WTC11 (cell line): ENCODE results near the gene FAM89B. TPM values are rescaled to one million over a fixed set of nuclear protein-coding genes. Genes with fewer than 3 reads are reported as not detected.
A peak's percentile ranks its signal among the peaks of the same experiment; 100 is the strongest.

Source experiments
- ATAC-seq: fragments of 200-7000 bp; cut with Tn5 transposase; 2 replicates; pipeline ENCODE4 v1.10.0; 2021; ENCODE audit warnings: mild to moderate bottlenecking, moderate library complexity
- CTCF ChIA-PET: fragments of 300-600 bp; sonication (Branson Sonifier 250); formaldehyde crosslinking; loops from one replicate; lab custom pipeline; 2021; ENCODE audit warnings: antibody characterized with exemption; lab: Charles Lee
- POLR2A ChIA-PET: fragments of 350-600 bp; sonication (Branson Sonifier 250); formaldehyde crosslinking; loops from one replicate; lab custom pipeline; 2021; ENCODE audit warnings: antibody characterized with exemption; lab: Charles Lee
- DNase-seq: peaks from one replicate; pipeline ENCODE4 v3.0.0; 2021; ENCODE audit warnings: low spot score
- H3K27ac Mint-ChIP-seq: 2 replicates; pipeline ENCODE4 v1.8.0; 2021; ENCODE audit warnings: mixed read lengths
- H3K27me3 Mint-ChIP-seq: 2 replicates; pipeline ENCODE4 v1.8.0; 2021; ENCODE audit warnings: low read depth, mild to moderate bottlenecking, moderate library complexity, mixed read lengths
- H3K36me3 Mint-ChIP-seq: 2 replicates; pipeline ENCODE4 v1.8.0; 2021; ENCODE audit warnings: mixed read lengths
- H3K4me1 Mint-ChIP-seq: 2 replicates; pipeline ENCODE4 v1.8.0; 2022; ENCODE audit warnings: mixed read lengths
- H3K4me3 Mint-ChIP-seq: 2 replicates; pipeline ENCODE4 v1.8.0; 2021; ENCODE audit warnings: mild to moderate bottlenecking, moderate library complexity, mixed read lengths
- H3K9me3 Mint-ChIP-seq: 2 replicates; pipeline ENCODE4 v1.8.0; 2021; ENCODE audit warnings: mixed read lengths
- CREB1 ChIP-seq: sonication (generic); formaldehyde crosslinking; IDR thresholded peaks from 2 replicates; pipeline ENCODE4 v1.8.0; 2023; ENCODE audit warnings: mild to moderate bottlenecking, missing genetic modification reagents
- IRF2 ChIP-seq: sonication (generic); formaldehyde crosslinking; IDR thresholded peaks from 2 replicates; pipeline ENCODE4 v1.8.0; 2022; ENCODE audit warnings: low read depth, missing genetic modification reagents, borderline replicate concordance
- MXD4 ChIP-seq: fragments of 250-450 bp; sonication (Bioruptor Pico); IDR thresholded peaks from 2 replicates; pipeline ENCODE4 v1.8.0; 2021; ENCODE audit warnings: mild to moderate bottlenecking, moderate library complexity, borderline replicate concordance
- RELA ChIP-seq: sonication (generic); formaldehyde crosslinking; IDR thresholded peaks from 2 replicates; pipeline ENCODE4 v1.8.1; 2022; ENCODE audit warnings: missing genetic modification reagents, mild to moderate bottlenecking, borderline replicate concordance
- SOX15 ChIP-seq: fragments of 250-450 bp; sonication (Bioruptor Pico); IDR thresholded peaks from 2 replicates; pipeline ENCODE4 v1.9.0; 2021; ENCODE audit warnings: mild to moderate bottlenecking
- TCF7 ChIP-seq: sonication (generic); formaldehyde crosslinking; IDR thresholded peaks from 2 replicates; pipeline ENCODE4 v1.8.0; 2022; ENCODE audit warnings: mild to moderate bottlenecking, low read depth, missing genetic modification reagents, moderate library complexity
- TEAD1 ChIP-seq: sonication (generic); formaldehyde crosslinking; IDR thresholded peaks from 2 replicates; pipeline ENCODE4 v1.8.0; 2022; ENCODE audit warnings: mild to moderate bottlenecking, missing genetic modification reagents
- ZNF219 ChIP-seq: sonication (generic); formaldehyde crosslinking; IDR thresholded peaks from 2 replicates; pipeline ENCODE4 v1.8.0; 2023; ENCODE audit warnings: missing genetic modification reagents, mild to moderate bottlenecking, borderline replicate concordance
- total RNA-seq: library from RNA; stranded (reverse); gene quantifications from 3 replicates; pipeline ENCODE4 v1.2.3, GENCODE V29; 2021
- TF ChIP-seq, protein P1 (sequence below): sonication (generic); formaldehyde crosslinking; IDR thresholded peaks from 2 replicates; pipeline ENCODE4 v1.8.0; 2022; ENCODE audit warnings: mild to moderate bottlenecking, missing genetic modification reagents
- TF ChIP-seq, protein P2 (sequence below): sonication (generic); formaldehyde crosslinking; IDR thresholded peaks from 2 replicates; pipeline ENCODE4 v1.8.1; 2022; ENCODE audit warnings: low read depth, missing genetic modification reagents, borderline replicate concordance
- TF ChIP-seq, protein P3 (sequence below): fragments of 250-450 bp; sonication (Bioruptor Pico); IDR thresholded peaks from 2 replicates; pipeline ENCODE4 v1.9.0; 2021; ENCODE audit warnings: mild to moderate bottlenecking
- TF ChIP-seq, protein P4 (sequence below): sonication (generic); formaldehyde crosslinking; conservative IDR thresholded peaks from 2 replicates; pipeline ENCODE4 v1.8.1; 2023; ENCODE audit warnings: mild to moderate bottlenecking, low read depth, missing genetic modification reagents, moderate library complexity
- TF ChIP-seq, protein P5 (sequence below): fragments of 250-450 bp; sonication (Bioruptor Pico); IDR thresholded peaks from 2 replicates; pipeline ENCODE4 v1.9.0; 2021; ENCODE audit warnings: mild to moderate bottlenecking
- TF ChIP-seq, protein P6 (sequence below): fragments of 250-450 bp; sonication (Bioruptor Pico); IDR thresholded peaks from 2 replicates; pipeline ENCODE4 v1.8.0; 2021; ENCODE audit warnings: mild to moderate bottlenecking

Gene FAM89B
- total RNA-seq, 1 experiment from 2014 or later, result 13.3 TPM

DNA sequence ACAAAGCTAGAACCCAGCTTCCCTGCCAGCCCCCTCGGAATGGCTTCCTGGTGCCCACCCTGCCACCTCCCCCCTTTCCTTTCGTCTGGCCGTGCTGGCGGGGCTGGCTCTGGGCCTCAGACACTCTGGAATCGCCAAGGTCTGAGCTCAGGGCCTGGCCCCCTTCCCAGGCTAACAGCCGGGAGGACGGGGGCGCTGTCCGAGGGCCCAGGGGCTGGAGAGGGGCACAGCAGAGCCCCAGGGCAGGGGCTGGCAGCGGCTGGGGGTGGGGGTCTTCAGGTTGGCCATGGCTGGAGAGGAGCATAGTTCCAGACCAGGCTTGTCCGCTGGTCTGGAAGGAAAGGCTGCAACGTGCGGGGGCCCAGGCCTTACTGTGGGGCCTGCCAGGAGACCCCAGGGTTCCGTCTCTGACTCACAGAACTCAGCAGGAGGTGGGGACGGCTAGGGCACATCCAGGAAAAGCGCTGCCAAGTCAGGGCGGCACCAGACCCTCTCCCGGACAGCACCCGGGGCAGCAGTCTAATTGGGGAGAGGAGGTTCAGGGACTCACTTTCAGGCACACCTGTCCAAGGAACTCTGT is 13.3 kb upstream of the FAM89B start (continued):
- TF ChIP-seq, protein P1, sequence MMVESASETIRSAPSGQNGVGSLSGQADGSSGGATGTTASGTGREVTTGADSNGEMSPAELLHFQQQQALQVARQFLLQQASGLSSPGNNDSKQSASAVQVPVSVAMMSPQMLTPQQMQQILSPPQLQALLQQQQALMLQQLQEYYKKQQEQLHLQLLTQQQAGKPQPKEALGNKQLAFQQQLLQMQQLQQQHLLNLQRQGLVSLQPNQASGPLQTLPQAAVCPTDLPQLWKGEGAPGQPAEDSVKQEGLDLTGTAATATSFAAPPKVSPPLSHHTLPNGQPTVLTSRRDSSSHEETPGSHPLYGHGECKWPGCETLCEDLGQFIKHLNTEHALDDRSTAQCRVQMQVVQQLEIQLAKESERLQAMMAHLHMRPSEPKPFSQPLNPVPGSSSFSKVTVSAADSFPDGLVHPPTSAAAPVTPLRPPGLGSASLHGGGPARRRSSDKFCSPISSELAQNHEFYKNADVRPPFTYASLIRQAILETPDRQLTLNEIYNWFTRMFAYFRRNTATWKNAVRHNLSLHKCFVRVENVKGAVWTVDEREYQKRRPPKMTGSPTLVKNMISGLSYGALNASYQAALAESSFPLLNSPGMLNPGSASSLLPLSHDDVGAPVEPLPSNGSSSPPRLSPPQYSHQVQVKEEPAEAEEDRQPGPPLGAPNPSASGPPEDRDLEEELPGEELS (CRISPR knock-in tag), result no peak
- TF ChIP-seq ZNF219 (no peak), CREB1 (CRISPR knock-in tag) (no peak), TCF7 (no peak), SOX15 (CRISPR knock-in tag) (no peak), IRF2 (CRISPR knock-in tag) (no peak), TEAD1 (no peak), MXD4 (CRISPR knock-in tag) (no peak)
- TF ChIP-seq, protein P2, sequence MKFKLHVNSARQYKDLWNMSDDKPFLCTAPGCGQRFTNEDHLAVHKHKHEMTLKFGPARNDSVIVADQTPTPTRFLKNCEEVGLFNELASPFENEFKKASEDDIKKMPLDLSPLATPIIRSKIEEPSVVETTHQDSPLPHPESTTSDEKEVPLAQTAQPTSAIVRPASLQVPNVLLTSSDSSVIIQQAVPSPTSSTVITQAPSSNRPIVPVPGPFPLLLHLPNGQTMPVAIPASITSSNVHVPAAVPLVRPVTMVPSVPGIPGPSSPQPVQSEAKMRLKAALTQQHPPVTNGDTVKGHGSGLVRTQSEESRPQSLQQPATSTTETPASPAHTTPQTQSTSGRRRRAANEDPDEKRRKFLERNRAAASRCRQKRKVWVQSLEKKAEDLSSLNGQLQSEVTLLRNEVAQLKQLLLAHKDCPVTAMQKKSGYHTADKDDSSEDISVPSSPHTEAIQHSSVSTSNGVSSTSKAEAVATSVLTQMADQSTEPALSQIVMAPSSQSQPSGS (CRISPR knock-in tag), result no peak
- TF ChIP-seq, protein P3, sequence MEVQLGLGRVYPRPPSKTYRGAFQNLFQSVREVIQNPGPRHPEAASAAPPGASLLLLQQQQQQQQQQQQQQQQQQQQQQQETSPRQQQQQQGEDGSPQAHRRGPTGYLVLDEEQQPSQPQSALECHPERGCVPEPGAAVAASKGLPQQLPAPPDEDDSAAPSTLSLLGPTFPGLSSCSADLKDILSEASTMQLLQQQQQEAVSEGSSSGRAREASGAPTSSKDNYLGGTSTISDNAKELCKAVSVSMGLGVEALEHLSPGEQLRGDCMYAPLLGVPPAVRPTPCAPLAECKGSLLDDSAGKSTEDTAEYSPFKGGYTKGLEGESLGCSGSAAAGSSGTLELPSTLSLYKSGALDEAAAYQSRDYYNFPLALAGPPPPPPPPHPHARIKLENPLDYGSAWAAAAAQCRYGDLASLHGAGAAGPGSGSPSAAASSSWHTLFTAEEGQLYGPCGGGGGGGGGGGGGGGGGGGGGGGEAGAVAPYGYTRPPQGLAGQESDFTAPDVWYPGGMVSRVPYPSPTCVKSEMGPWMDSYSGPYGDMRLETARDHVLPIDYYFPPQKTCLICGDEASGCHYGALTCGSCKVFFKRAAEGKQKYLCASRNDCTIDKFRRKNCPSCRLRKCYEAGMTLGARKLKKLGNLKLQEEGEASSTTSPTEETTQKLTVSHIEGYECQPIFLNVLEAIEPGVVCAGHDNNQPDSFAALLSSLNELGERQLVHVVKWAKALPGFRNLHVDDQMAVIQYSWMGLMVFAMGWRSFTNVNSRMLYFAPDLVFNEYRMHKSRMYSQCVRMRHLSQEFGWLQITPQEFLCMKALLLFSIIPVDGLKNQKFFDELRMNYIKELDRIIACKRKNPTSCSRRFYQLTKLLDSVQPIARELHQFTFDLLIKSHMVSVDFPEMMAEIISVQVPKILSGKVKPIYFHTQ (CRISPR knock-in tag), result no peak
- TF ChIP-seq, protein P4, sequence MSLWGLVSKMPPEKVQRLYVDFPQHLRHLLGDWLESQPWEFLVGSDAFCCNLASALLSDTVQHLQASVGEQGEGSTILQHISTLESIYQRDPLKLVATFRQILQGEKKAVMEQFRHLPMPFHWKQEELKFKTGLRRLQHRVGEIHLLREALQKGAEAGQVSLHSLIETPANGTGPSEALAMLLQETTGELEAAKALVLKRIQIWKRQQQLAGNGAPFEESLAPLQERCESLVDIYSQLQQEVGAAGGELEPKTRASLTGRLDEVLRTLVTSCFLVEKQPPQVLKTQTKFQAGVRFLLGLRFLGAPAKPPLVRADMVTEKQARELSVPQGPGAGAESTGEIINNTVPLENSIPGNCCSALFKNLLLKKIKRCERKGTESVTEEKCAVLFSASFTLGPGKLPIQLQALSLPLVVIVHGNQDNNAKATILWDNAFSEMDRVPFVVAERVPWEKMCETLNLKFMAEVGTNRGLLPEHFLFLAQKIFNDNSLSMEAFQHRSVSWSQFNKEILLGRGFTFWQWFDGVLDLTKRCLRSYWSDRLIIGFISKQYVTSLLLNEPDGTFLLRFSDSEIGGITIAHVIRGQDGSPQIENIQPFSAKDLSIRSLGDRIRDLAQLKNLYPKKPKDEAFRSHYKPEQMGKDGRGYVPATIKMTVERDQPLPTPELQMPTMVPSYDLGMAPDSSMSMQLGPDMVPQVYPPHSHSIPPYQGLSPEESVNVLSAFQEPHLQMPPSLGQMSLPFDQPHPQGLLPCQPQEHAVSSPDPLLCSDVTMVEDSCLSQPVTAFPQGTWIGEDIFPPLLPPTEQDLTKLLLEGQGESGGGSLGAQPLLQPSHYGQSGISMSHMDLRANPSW (CRISPR knock-in tag), result no peak

DNA sequence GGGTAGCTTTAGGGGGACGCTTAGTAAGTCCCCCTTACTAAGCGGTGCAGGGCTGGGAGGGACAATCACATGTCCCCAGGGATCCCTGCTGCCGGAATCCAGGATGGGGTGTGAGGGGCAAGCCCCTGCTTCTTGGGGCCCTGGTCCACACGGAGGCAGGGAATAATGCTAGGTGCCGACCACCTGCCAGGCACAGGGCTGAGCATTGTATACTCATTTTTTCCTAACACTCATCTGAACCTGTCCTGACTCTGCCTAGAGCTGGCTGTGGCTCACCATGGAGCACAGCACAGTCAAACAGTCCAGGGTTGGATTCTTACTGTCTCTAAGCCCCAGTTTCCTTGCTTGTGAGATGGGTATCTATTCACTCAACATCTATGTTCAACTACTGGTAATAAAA is 12.8 kb upstream of the FAM89B start:
- no peaks in the 10 kb centered on the region for H3K36me3 Mint-ChIP-seq
- no peak for ATAC-seq
- peaks cover 58% of the 10 kb centered on the region for H3K27me3 Mint-ChIP-seq
- H3K9me3 Mint-ChIP-seq, result no peaks in the 10 kb centered on the region
- H3K27ac Mint-ChIP-seq, result peak overlapping the region; percentile 33; the same call in 1 of the 2 replicates
- TF ChIP-seq, protein P5, sequence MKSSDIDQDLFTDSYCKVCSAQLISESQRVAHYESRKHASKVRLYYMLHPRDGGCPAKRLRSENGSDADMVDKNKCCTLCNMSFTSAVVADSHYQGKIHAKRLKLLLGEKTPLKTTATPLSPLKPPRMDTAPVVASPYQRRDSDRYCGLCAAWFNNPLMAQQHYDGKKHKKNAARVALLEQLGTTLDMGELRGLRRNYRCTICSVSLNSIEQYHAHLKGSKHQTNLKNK (CRISPR knock-in tag), result no peak
- TF ChIP-seq, protein P6, sequence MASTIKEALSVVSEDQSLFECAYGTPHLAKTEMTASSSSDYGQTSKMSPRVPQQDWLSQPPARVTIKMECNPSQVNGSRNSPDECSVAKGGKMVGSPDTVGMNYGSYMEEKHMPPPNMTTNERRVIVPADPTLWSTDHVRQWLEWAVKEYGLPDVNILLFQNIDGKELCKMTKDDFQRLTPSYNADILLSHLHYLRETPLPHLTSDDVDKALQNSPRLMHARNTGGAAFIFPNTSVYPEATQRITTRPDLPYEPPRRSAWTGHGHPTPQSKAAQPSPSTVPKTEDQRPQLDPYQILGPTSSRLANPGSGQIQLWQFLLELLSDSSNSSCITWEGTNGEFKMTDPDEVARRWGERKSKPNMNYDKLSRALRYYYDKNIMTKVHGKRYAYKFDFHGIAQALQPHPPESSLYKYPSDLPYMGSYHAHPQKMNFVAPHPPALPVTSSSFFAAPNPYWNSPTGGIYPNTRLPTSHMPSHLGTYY (CRISPR knock-in tag), result no peak
- TF ChIP-seq RELA (CRISPR knock-in tag), result no peak
- H3K4me1 Mint-ChIP-seq, result peaks cover 46% of the 10 kb centered on the region
- ChIA-PET CTCF (interaction anchor here (1.8 to 9.1 kb wide), 8 partner anchors 7 to 56 kb away, joined by 4 to 110 read pairs (median 44); partner anchors contain the start of genes FAM89B, KCNK7, PCNX3 and ZNRD2), POLR2A (interaction anchor here (0.6 kb wide), 1 partner anchor 32 kb away, joined by 3 read pairs; no protein-coding TSS in a partner anchor)
- peak overlapping the region; percentile 16; the same call in 1 of the 2 replicates for H3K4me3 Mint-ChIP-seq
- no peak for DNase-seq
